ENCODE measurements around the gene F2RL3.
"Not testable (repeated sequence)": the region's sequence is repeated elsewhere in the genome, so short reads cannot be mapped to it uniquely, and the experiment has no call there.

F2RL3 gene

DNA sequence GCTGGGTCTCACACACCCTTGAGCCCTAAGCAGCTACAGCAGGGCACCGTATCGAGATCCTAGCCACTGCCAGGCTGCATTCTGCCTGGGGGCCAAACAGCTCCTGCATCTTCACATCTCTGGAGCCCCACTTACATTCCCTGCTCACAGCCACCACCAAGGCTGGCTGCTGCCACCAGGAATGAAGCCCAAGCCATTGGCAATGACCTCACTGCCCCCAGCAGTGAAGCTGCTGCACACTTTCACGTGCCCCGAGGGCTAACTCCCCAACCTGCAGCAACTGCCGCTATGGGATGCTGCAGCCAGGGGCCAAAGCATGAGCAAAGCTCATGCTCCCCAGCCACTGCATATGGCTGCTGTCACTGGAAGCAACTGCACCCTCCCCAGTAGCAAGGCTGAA is 42.0 kb downstream of the F2RL3 start:
- Histone ChIP-seq H3K36me3 (no peaks in the 10 kb centered on the region), H3K9me3 (ENCODE audit: severe bottlenecking) (peaks cover 17% of the 10 kb centered on the region), H3K27ac (no peak overlapping the region), H3K27me3 (ENCODE audit: insufficient read depth, low read depth, severe bottlenecking) (peaks cover 4% of the 10 kb centered on the region), H3K4me3 (ENCODE audit: low read depth, low read length) (no peak overlapping the region)
- no peak for DNase-seq
- TF ChIP-seq, protein P1, sequence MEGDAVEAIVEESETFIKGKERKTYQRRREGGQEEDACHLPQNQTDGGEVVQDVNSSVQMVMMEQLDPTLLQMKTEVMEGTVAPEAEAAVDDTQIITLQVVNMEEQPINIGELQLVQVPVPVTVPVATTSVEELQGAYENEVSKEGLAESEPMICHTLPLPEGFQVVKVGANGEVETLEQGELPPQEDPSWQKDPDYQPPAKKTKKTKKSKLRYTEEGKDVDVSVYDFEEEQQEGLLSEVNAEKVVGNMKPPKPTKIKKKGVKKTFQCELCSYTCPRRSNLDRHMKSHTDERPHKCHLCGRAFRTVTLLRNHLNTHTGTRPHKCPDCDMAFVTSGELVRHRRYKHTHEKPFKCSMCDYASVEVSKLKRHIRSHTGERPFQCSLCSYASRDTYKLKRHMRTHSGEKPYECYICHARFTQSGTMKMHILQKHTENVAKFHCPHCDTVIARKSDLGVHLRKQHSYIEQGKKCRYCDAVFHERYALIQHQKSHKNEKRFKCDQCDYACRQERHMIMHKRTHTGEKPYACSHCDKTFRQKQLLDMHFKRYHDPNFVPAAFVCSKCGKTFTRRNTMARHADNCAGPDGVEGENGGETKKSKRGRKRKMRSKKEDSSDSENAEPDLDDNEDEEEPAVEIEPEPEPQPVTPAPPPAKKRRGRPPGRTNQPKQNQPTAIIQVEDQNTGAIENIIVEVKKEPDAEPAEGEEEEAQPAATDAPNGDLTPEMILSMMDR (IDR thresholded peaks at IDR 0.05; ENCODE audit: low read depth, low read length) = no peak

DNA sequence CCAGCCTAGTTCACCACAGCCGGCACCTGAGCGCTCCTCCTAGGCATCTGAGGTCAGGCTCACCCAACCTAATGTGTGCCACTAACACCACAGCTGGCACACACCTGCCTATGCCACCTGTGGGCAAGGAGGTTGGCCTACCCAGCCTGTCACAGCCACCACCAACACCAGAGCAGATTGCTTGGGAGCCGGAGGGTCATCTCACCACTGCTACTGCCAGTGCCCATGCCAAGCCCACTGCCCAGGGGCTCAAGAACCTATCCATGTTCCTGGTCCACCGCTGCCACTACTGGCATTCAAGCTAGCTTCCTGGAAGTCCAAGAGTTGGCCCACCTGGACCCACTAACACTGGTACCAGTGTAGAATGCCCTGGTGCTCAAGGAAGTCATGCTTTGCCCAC is 42.5 kb downstream of the F2RL3 start:
- Histone ChIP-seq H3K27me3 (ENCODE audit: insufficient read depth, low read depth, severe bottlenecking) (peaks cover 4% of the 10 kb centered on the region), H3K9me3 (ENCODE audit: severe bottlenecking) (peaks cover 17% of the 10 kb centered on the region), H3K36me3 (no peaks in the 10 kb centered on the region), H3K27ac (no peak overlapping the region), H3K4me3 (ENCODE audit: low read depth, low read length) (no peak overlapping the region)
- no peak for DNase-seq
- TF ChIP-seq, protein P1 (IDR thresholded peaks at IDR 0.05; ENCODE audit: low read depth, low read length) = no peak

DNA sequence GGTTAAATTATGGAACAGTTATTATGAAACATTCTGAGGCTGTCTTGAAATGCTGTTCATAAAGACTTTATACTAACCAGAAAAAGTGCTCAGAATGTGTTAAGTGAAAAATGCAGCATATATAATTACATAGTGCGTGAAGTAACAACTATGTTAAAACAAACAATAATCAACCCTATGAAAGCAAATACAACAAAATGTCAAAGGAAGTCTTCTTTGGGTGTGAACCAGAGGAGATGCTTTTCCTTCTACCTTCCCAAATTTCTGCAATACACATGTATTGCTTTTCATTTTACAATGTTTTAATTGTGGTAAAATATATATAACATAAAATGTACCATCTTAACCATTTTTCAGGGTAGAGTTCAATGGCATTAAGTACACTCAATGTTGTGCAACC is 45.7 kb downstream of the F2RL3 start:
- no peak overlapping the region for H3K4me3 ChIP-seq (ENCODE audit: low read depth, low read length)
- H3K9me3 ChIP-seq (ENCODE audit: severe bottlenecking) = peaks cover 8% of the 10 kb centered on the region
- no peaks in the 10 kb centered on the region for H3K36me3 ChIP-seq
- no peak overlapping the region for H3K27ac ChIP-seq
- H3K27me3 ChIP-seq (ENCODE audit: insufficient read depth, low read depth, severe bottlenecking) = peaks cover 4% of the 10 kb centered on the region
- TF ChIP-seq, protein P1 (IDR thresholded peaks at IDR 0.05; ENCODE audit: low read depth, low read length) = no peak
- no peak for DNase-seq

DNA sequence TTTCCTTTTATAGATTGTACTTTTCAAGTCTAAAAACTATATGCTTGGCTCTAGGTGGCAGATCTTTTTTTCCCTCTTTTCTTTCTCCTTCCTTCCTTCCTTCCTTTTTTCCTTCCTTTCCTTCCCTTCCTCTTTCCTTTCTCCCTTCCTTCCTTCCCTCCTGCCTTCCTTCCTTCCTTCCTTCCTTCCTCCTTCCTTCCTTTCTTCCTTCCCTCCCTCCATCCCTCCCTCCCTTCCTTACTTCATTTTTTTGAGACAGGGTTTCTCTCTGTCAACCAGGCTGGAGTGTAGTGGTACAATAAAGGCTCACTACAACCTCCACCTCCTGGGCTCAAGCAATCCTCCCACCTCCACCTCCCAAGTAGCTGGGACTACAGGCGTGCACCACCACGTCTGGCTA is 48.1 kb downstream of the F2RL3 start:
- TF ChIP-seq, protein P1 (IDR thresholded peaks at IDR 0.05; ENCODE audit: low read depth, low read length) = no peak
- H3K36me3 ChIP-seq = no peaks in the 10 kb centered on the region
- H3K9me3 ChIP-seq (ENCODE audit: severe bottlenecking) = peaks cover 4% of the 10 kb centered on the region
- H3K27me3 ChIP-seq (ENCODE audit: insufficient read depth, low read depth, severe bottlenecking) = peaks cover 4% of the 10 kb centered on the region
- H3K27ac ChIP-seq = no peak overlapping the region
- no peak overlapping the region for H3K4me3 ChIP-seq (ENCODE audit: low read depth, low read length)
- no peak for DNase-seq

DNA sequence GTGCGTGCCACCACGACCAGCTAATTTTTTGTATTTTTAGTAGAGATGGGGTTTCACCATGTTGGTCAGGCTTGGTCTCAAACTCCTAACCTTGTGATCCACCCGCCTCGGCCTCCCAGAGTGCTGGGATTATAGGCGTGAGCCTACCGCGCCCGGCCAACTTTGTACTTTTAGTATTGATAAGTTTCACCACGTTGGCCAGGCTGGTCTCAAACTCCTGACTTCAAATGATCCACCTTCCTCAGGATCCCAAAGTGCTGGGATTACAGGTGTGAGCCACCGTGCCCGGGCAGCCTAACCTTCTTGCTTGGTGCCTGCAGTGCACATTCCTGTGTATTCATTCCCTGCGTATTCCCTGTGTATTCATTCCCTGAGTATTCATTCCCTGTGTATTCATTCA is 49.0 kb downstream of the F2RL3 start:
- H3K9me3 ChIP-seq (ENCODE audit: severe bottlenecking); DNase-seq: not testable (repeated sequence)

DNA sequence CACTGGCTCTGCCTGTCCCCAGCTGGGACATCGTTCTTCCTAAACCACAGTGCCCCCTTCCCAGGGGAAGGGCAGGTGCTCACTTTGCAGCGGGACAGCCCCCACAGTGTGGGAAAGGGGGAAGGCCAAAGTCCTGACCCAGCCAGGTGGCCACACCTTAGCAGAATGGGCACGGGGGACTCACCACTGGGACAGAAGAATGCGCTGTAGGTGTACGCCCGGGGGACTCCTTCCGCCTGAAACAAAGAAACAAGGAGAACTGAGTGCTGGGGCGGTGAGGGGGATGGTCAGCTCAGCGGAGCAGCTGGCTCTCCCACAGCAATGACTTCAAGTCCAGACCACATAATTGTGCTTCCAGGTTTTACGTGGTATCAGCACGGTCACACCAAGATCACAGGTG is 49.4 kb downstream of the F2RL3 start:
- no peak for DNase-seq
- Histone ChIP-seq H3K27me3 (ENCODE audit: insufficient read depth, low read depth, severe bottlenecking) (peaks cover 4% of the 10 kb centered on the region), H3K27ac (no peak overlapping the region), H3K36me3 (no peaks in the 10 kb centered on the region), H3K9me3 (ENCODE audit: severe bottlenecking) (peaks cover 4% of the 10 kb centered on the region), H3K4me3 (ENCODE audit: low read depth, low read length) (no peak overlapping the region)
- TF ChIP-seq, protein P1 (IDR thresholded peaks at IDR 0.05; ENCODE audit: low read depth, low read length) = no peak

More for the DNA sequence above, 49.0 kb downstream of the F2RL3 start:
- H3K27me3 ChIP-seq (ENCODE audit: insufficient read depth, low read depth, severe bottlenecking); H3K27ac ChIP-seq; H3K4me3 ChIP-seq (ENCODE audit: low read depth, low read length); H3K36me3 ChIP-seq: not testable (repeated sequence)

DNA sequence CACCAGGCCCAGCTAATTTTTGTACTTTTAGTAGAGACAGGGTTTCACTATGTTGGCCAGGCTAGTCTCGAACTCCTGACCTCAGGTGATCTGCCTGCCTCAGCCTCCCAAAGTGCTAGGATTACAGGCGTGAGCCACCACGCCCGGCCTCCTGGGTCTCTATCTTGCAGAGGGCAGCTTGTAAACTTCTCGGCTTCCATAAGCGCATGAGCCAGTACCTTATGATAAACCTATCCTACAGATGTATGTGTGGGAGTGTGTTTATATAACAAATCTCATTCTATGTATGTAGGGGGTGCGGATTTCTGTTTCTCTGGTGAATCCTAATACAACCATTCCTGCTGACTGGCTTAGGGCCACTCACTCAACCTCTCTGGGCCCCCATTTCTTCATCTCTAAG is 51.3 kb downstream of the F2RL3 start:
- not testable (repeated sequence) for DNase-seq; H3K27ac ChIP-seq; H3K27me3 ChIP-seq (ENCODE audit: insufficient read depth, low read depth, severe bottlenecking); H3K36me3 ChIP-seq; H3K4me3 ChIP-seq (ENCODE audit: low read depth, low read length); H3K9me3 ChIP-seq (ENCODE audit: severe bottlenecking)
